HUES64 (cell line): ENCODE results near the gene NPW.
A peak's percentile ranks its signal among the peaks of the same experiment; 100 is the strongest.

Experiments used
- H3K27ac ChIP-seq: 2 replicates; pipeline ENCODE4 v1.7.0; 2013; ENCODE audit warnings: low read depth, low read length, inconsistent platforms
- H3K27me3 ChIP-seq: 2 replicates; pipeline ENCODE4 v1.6.1; 2013; ENCODE audit warnings: mild to moderate bottlenecking, low read length; ENCODE audit not compliant: insufficient read depth
- H3K36me3 ChIP-seq: 2 replicates; pipeline ENCODE4 v1.6.1; 2013; ENCODE audit warnings: mild to moderate bottlenecking, low read length; ENCODE audit not compliant: insufficient read depth
- H3K4me1 ChIP-seq: 2 replicates; pipeline ENCODE4 v1.6.1; 2013; ENCODE audit warnings: mild to moderate bottlenecking, low read length, moderate library complexity; ENCODE audit not compliant: insufficient read depth
- H3K4me3 ChIP-seq: 2 replicates; pipeline ENCODE4 v1.5.1; 2013; ENCODE audit warnings: mild to moderate bottlenecking, low read length, moderate library complexity
- H3K9ac ChIP-seq: 2 replicates; pipeline ENCODE4 v1.6.1; 2013; ENCODE audit warnings: mild to moderate bottlenecking, low read depth, low read length
- H3K9me3 ChIP-seq: 2 replicates; pipeline ENCODE4 v1.6.1; 2013; ENCODE audit warnings: low read depth, low read length; ENCODE audit not compliant: insufficient read depth
- WGBS: fragments of 150-250, 120-280 bp; methylation state at CpG from one replicate; pipeline ENCODE4 v1.1.7; 2013; ENCODE audit warnings: missing lambda C conversion rate; 5-methylcytosine and 5-hydroxymethylcytosine counted together

Gene NPW

DNA sequence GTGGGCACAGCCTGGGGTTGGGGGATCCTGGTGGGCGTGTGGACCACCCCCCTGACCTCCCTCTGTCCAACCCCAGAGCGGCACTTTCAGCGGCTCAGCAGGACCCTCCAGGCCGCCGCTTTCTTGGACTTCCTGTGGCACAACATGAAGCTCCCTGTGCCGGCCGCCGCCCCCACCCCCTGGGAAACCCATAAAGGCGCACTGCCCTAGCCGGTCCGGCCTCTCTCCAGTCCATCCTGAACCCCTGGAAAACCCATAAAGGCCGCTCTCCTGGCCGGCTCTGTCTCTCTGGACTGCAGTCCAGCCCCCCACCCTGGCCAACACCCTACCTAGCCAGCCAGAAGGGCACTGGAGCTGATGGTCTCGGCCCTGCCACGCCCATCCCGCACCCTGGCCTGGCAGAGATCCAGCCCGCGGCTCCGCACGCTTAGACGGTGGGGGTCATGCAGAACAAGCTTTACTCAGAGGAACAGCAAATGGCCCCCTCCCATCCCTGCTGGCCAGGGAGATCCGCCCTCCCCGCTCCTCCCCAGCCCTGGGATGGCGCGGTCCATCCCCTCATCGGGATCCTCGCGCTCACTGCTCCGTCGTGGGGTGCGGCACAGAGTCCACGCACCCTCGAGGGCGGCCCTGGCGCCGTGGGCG, 41.0 kb upstream of the NPW start:
- Histone ChIP-seq H3K27me3 (peaks cover 46% of the 10 kb centered on the region), H3K9ac (no peak overlapping the region; the same call in 1 of the 2 replicates), H3K27ac (no peak overlapping the region), H3K4me3 (peak overlapping the region; percentile 58), H3K36me3 (peaks cover 40% of the 10 kb centered on the region), H3K4me1 (peaks cover 5% of the 10 kb centered on the region), H3K9me3 (no peaks in the 10 kb centered on the region)
- WGBS = 58% methylated on average over 37 of the region's 37 CpGs

DNA sequence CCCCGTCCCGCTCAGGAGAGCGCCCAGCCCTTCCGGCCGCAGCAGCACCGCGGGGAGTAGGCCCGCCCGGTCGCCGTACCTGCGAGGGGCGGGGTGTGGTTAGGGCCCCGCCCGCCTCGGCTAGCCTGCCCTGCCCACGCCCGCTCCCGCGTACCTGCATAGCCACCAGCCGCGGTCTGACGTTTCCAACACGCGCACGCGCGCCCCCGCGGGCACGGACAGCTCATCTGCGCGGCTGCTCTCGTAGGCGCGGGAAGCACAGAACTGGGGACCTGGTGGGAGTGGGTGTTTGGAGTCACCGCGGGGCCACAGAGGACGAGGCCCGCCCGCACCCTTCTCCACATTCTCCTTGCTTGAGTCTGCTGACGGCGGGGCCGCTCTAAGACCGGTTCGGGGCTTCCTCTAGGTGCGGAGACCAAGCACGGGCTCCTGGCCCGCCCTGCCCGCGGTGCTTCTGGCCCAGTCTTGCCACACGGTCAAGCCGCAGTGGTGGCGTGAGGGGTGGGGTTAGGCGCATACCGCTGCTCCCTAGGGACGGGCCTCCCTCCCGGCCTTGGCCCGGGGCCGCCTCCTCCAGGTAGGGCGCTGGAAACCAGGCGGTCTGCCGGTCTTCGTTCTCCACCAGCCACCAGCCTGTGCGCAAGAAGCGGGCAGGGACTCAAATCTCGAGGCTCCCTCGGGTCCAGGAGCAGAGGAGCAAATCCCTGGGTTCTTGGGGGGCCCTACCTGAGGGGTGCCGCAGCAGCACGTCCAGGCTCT, 40.1 kb upstream of the NPW start:
- Histone ChIP-seq H3K4me3 (peak overlapping the region; percentile 58), H3K27me3 (peaks cover 46% of the 10 kb centered on the region), H3K9ac (peak overlapping the region; percentile 69), H3K27ac (no peak overlapping the region), H3K4me1 (peaks cover 5% of the 10 kb centered on the region), H3K9me3 (no peaks in the 10 kb centered on the region), H3K36me3 (peaks cover 37% of the 10 kb centered on the region)
- 3% methylated on average over 70 of the region's 70 CpGs for WGBS

DNA sequence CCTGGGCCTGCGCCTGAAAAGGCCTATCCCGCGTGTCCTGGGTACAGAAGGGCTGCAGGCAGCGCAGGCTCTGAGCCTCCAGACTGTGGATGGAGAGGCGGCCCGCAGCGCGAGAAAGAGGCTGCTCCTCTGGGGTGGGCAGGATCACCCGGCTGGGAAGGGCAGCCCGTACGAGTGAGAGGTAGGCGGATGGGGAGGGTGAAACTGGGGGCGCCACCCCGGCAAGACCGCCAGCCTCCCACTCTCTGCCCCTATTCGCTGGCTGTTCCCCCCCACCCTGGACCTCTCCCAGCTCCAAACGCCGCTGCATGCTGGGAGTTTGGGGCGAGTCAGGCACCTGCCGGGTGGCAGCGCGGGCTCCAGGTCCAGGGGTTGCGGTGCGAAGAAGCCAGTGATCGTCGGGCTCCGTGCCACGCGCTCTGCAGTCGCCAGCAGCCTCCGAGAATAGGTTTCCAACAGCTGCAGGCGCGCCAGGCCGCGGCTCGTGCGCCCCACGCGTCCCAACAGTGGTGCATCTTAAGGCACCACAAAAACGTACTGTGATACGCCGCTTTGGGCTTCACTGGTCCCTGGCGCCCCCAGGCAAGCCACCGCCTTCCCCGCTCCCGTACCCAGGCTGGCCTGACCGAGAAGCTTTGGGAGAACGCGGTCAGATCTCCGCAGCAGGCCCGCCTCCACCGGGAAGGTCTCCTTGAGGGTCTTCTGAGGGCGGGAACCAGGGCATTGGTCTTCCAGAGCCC, 39.4 kb upstream of the NPW start:
- 11% methylated on average over 53 of the region's 53 CpGs for WGBS
- peak overlapping the region; percentile 58 for H3K4me3 ChIP-seq
- peak overlapping the region; percentile 69; the same call in 1 of the 2 replicates for H3K9ac ChIP-seq
- no peaks in the 10 kb centered on the region for H3K9me3 ChIP-seq
- H3K27me3 ChIP-seq = peaks cover 46% of the 10 kb centered on the region
- H3K36me3 ChIP-seq = peaks cover 30% of the 10 kb centered on the region
- H3K27ac ChIP-seq = no peak overlapping the region
- peaks cover 5% of the 10 kb centered on the region for H3K4me1 ChIP-seq

DNA sequence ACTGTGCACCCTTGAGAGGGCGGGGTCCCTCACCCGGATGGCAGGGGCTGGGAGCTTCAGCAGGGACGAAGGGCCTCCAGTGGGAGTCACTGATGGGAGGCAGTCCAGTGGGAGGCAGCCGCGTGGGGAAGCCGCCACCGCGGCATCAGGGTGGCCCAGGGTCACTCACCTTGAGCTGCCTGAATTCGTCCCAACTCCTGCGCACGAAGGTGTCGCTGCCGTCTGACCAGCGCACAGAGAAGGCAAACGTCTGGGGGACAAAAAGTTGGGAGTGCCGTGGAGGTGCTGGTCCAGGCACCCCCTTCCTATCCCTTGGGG, 38.9 kb upstream of the NPW start:
- Histone ChIP-seq H3K4me1 (peaks cover 5% of the 10 kb centered on the region), H3K36me3 (peaks cover 28% of the 10 kb centered on the region), H3K4me3 (peak overlapping the region; percentile 58; the same call in 1 of the 2 replicates), H3K9ac (no peak overlapping the region), H3K27me3 (peaks cover 46% of the 10 kb centered on the region), H3K9me3 (no peaks in the 10 kb centered on the region), H3K27ac (no peak overlapping the region)
- 46% methylated on average over 16 of the region's 16 CpGs for WGBS

GRCh38 chr16:1981398-1981836, 38.2 kb upstream of the NPW start, which contains the start of gene NOXO1:
Gene NOXO1, minus strand, starts transcription at chr16:1981469. Its CDS starts 290 bp downstream, at chr16:1981179.
- no peak within 1 kb of the TSS for H3K27ac ChIP-seq

DNA sequence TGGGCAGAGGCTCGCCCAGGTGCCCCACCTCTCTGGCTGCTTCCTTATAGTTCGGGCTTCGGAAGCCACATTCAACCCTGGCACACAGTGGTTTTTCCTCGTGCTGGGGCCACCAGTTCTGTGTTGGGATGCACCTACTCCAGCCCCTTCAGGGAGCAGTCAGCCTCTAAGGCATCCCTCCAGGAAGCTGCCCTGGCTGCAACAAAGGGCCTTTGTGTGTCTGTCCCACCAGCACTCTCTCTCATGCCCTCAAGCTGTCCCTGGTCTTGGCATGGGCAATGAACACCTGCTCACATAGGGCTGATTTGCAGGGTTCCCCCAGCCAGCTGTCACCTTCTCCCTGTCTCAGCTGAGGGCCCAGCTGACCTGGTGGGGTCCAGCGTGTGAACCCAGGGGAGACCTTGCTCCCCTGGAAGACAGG, 37.6 kb upstream of the NPW start:
- Histone ChIP-seq H3K4me3 (no peak overlapping the region), H3K4me1 (peaks cover 5% of the 10 kb centered on the region), H3K27me3 (peaks cover 46% of the 10 kb centered on the region), H3K27ac (no peak overlapping the region), H3K36me3 (peaks cover 25% of the 10 kb centered on the region), H3K9me3 (no peaks in the 10 kb centered on the region), H3K9ac (no peak overlapping the region)
- 81% methylated on average over 5 of the region's 5 CpGs for WGBS

More at GRCh38 chr16:1981398-1981836, 38.2 kb upstream of the NPW start, which contains the start of gene NOXO1:
- 51% methylated on average over 6 of the region's 6 CpGs for WGBS
- peaks cover 5% of the 10 kb centered on the region for H3K4me1 ChIP-seq
- no peaks in the 10 kb centered on the region for H3K9me3 ChIP-seq
- peaks cover 46% of the 10 kb centered on the region for H3K27me3 ChIP-seq
- H3K36me3 ChIP-seq = peaks cover 28% of the 10 kb centered on the region
- no peak within 1 kb of the TSS; the same call in 1 of the 2 replicates for H3K9ac ChIP-seq
- peak within 1 kb of the TSS; percentile 58; the same call in 1 of the 2 replicates for H3K4me3 ChIP-seq

DNA sequence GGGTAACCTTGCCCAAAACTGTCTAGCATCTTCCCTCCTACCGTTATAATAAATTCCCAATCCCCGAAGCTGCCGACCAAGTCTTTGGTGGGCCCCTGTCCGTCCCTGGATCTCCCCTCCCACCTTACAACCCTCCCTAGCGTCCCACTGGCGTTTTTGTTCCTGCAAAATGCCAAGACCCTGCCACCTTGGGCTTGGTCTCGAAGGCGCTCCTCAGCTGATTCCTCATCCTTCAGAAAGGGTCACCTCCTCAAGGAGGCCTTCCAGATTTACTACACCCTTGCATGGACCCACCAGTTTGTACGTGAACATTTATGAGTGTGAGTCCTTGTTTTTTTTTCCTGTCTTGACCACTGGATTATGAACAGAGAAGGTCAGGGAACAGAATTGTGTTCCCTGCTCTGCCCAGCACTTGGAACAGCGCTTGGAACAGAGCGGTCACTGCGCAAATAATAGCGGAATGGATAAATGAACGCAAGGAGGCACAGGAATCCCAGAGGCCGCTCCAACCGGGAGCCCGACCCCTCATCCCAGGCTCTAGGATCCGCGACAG, 36.5 kb upstream of the NPW start:
- H3K4me1 ChIP-seq = peaks cover 5% of the 10 kb centered on the region
- H3K9me3 ChIP-seq = no peaks in the 10 kb centered on the region
- WGBS = 38% methylated on average over 19 of the region's 19 CpGs
- H3K27ac ChIP-seq = no peak overlapping the region
- H3K36me3 ChIP-seq = peaks cover 16% of the 10 kb centered on the region
- peaks cover 48% of the 10 kb centered on the region for H3K27me3 ChIP-seq
- peak overlapping the region; percentile 74 for H3K4me3 ChIP-seq
- no peak overlapping the region for H3K9ac ChIP-seq

- Histone ChIP-seq H3K4me1 (peaks cover 5% of the 10 kb centered on the region), H3K36me3 (peaks cover 13% of the 10 kb centered on the region), H3K4me3 (peak within 1 kb of the TSS; percentile 74), H3K27ac (peak within 1 kb of the TSS; percentile 81), H3K9me3 (no peaks in the 10 kb centered on the region), H3K9ac (peak within 1 kb of the TSS; percentile 92), H3K27me3 (peaks cover 53% of the 10 kb centered on the region)
- WGBS = under 1% methylated on average over 109 of the region's 109 CpGs
Measured at GRCh38 chr16:1983544-1984346, 35.8 kb upstream of the NPW start, which contains the start of gene GFER. Gene GFER, plus strand, starts transcription at chr16:1984193. Its CDS starts 26 bp downstream, at chr16:1984219.

DNA sequence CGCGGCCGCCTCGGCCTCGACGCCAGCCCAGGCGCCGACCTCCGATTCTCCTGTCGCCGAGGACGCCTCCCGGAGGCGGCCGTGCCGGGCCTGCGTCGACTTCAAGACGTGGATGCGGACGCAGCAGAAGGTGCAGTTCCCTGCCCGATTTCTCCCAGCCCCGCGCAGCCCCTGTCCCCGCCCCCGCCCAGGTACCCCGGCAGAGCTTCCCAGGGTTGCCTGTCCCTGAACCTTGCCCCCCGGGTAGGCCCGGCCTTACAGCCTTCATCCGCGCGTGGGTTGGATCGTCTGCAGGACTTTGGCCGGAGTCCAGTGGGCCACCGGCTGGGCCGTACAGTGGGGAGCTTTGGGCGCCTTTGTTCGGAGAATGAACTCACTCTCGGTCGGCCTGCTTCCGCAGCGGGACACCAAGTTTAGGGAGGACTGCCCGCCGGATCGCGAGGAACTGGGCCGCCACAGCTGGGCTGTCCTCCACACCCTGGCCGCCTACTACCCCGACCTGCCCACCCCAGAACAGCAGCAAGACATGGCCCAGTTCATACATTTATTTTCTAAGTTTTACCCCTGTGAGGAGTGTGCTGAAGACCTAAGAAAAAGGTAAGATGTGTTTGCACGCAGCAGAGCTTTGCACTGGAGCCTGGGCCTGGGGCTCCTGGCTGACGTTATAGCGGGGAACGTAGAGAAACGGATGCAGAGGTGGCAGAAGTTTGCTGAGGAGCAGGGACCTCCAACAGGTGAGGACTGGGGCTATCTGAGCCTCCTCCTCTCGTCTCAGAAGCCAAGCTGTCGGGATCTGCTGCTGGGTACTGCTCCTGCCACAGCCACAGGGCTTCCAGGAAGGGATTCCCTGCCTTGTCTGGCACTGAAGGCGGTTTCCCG, 35.0 kb upstream of the NPW start:
- H3K27ac ChIP-seq = peak overlapping the region; percentile 81
- peak overlapping the region; percentile 92 for H3K9ac ChIP-seq
- peak overlapping the region; percentile 74 for H3K4me3 ChIP-seq
- H3K27me3 ChIP-seq = peaks cover 54% of the 10 kb centered on the region
- no peaks in the 10 kb centered on the region for H3K9me3 ChIP-seq
- H3K4me1 ChIP-seq = peaks cover 9% of the 10 kb centered on the region
- H3K36me3 ChIP-seq = peaks cover 13% of the 10 kb centered on the region
- 8% methylated on average over 58 of the region's 58 CpGs for WGBS
